ENCODE measurements around the gene SLIT3.

SLIT3 gene

DNA sequence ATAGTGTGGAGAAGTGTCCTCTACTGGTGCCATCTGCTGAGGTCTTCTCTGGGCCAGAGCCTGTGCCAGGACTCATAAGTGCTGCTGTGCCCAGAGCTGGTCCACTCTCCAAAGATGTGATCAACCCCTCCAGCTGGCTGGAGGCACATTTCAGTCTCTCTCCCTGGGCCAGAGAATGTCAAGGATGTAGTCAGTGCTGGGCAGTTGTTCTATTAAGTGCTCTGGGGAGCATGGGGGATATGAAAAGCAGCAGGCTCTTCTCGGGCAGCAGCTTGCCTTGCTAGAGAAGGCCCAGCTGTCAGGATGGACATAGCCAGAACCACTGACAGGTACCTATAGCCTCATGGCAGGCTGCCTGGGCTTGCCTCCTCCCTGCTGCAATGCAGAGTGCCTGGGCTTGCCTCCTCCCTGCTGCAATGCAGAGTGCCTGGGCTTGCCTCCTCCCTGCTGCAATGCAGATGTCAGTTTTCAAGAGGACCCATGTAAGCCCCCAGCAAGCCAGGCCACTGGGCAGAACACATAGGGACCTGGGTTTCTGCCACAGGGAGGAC lies 564.6 kb downstream of the SLIT3 start:
- DNase-seq (ENCODE audit: low read depth) = no peak

DNA sequence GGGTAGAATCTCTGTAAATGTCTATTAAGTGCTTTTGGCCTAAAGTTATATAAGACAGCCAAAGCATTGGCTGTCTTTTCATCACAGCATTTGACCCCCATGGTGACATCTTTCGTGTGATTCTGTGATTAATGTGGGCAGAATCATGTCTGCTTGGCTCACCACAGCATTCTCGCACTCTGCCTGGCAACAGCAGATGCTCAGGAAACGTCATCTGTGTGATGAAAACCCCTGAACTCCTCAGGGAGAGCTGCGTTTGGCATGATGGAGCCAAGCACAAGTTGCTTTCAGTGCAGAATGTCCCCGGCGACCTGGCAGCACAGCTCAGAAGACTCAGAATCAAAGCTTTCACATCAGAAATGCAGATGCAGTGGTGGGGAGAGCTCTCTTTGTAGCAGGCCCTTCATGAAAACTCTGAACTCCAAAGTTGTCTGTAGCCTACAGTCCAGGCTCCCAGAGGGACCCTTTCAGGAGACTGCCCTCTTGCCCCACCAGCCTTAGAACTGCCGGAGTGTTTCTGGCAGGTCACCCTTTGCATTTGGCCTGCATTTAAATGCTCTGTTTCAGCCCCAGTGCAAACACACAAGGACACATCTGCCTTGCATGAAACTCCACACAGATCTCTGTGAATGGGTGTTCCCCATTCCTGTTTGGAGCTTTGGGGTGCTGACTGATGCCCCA lies 566.2 kb downstream of the SLIT3 start:
- DNase-seq (ENCODE audit: low read depth) = peak; percentile 34

DNA sequence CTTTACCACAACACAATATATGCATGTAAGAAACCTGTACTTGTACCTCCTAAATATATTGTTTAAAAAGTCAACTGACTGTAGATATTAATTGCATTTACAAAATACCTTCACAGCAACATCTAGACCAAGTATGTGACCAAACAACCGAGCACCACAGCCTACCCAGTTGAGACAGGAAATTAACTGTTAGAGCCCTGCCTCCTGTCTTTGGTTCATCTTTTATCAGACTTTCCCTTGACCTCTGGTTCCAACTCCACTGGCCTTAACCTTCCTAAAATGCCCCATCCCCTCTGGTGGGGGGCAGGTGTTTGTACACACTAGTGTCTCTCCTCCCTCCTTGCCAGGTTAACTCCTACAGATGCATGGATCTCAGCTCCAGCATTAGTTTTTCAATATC lies 566.8 kb downstream of the SLIT3 start:
- no peak for DNase-seq (ENCODE audit: low read depth)

DNA sequence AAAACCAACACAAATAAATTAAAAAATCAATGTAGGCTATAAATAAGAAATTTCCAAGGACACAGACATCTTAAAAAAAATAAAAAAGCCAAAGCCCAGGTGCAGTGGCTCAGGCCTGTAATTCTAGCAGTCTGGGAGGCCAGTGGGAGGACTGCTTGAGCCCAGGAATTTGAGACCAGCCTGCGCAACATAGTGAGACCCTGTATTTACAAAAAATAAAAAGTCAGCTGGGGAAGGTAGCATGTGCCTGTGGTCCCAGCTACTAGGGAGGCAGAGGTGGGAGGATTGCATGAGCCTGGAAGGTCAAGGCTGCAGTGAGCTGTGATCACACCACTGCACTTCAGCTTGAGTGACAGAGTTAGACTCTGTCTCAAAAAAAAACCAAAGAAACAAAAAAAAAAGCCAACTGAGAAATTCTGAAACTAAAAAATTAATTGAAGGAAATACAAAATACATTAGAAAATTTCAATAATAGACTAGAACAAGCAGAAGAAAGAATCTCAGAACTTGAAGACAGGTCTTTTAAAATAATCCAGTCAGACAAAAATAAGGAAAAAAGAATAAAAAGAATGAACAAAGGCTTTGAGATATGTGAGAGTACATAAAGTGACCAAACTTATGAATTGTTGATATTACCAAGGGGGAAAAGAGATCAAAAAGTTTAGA lies 572.3 kb downstream of the SLIT3 start:
- DNase-seq (ENCODE audit: low read depth) = no peak

DNA sequence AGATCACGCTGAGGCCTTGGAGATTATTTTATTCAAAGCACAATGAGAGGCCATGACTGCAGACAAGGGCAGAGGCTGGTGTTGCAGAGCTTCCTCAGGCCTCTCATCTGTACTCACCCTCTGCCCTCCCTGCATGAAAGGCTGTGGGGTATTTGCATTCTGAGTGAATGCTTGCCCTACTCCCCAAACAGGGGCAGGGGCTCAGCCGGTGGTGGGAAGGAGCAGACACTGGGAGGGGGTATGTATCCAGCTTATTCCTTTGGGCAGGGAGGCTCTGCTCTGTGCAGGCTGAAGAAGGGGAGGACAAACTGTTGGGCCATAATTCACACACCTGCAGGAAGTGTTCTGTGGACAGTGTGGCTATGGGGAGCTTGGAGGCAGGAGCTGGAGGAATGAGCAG lies 573.4 kb downstream of the SLIT3 start:
- DNase-seq (ENCODE audit: low read depth) = no peak

DNA sequence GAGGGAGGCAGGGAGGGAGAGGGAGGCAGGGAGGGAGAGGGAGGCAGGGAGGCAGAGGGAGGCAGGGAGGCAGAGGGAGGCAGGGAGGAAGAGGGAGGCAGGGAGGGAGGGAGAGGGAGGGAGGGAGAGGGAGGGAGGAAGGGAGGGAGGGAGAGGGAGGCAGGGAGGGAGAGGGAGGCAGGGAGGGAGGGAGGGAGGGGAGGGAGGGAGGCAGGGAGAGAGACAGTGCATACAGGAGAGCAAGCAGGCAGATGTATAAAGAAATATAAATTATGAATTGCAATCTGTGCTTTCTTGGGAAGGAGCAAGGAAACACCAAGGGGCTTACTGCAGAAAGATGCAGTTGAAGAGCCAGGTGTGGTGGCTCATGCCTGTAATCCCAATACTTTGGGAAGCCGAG lies 574.6 kb downstream of the SLIT3 start:
- no peak for DNase-seq (ENCODE audit: low read depth)

DNA sequence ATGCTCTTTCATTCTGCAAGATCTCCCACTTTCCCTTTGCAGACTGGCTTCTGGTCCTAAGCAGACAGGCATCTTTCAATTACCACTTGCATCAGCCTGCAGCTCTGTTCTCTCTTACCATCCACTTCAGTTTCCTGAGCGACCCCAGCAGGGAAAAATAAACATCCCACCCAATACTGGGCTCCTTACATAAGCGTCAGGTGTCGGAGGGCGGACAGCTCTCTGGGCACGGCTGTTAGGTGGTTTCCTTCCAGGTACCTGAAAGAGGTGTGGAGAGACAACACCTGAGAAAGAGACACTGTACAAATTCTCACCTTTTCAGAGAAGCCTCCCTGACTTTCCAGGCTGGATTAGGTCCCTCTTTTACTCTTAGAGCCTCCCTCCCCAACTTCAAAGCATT lies 576.7 kb downstream of the SLIT3 start:
- no peak for DNase-seq (ENCODE audit: low read depth)

DNA sequence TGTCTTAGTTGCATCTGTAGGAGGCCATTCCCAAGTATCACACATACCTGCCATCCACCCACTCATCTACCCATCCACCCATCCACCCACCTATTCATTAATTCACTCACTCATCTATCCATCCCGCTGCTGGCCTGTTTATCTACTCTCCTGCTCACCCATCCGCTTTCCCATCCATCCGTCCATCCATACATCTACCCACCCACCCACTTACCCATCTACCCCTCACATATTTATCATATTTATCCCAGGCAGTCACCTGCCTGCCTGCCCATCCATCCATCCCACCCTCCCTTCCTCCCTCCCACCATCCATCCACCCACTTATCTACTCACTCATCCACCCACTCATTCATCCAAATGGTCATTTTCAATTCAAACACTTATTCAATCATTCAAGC lies 577.9 kb downstream of the SLIT3 start:
- DNase-seq (ENCODE audit: low read depth) = no peak

DNA sequence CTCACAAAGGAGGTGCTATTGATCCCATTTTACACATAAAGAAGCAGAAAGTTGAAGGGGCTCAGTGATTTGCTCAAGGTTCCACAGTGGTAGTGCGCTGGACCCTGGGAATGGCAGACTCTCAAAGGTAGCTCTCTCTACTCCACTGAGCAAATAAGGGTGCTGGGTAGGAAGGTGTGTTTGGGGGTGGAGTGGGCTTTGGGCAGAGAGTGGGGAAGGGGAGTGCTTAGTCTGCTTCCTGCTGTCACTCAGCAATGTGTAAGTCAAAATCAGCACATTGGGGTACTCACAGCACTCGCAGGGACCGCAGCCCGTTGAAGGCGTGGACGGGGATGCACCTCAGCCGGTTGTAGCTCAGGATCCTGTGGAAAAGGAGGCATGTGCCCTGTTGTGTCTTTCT lies 579.0 kb downstream of the SLIT3 start:
- DNase-seq (ENCODE audit: low read depth) = no peak

DNA sequence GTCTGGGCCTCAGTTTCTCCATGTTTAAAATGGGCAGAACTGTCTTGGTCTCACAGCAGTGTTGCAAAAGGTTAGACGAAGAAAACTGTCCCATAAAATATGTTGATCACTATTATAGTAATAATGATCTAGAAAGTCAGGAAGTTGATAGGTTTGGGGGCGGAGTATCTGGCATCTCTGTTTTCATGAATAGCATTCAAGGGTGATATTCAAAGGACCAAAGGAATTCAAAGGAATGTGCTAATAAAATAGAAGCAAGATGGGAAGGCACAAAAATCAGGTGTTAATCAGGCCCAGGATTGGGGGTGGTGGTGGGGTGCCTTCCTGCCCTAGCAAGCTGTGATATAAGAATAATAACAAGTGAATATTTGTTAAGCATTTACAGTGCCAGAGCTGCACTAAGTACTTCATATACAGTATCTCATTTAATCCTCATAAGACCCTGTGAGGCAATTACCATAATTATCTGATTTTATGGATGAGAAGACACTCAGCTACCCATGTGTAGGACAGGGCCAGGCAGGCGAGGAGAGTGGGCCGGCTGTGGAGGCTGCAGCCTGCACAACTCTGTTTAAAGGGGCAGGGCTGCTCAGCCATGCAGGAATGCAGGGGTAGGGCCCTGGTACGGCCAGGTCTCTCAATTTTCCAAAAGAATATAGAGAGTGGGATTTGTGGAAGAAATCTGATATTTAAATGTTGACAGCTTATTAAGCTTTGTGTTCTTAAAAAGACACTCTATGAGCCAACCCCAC lies 579.8 kb downstream of the SLIT3 start:
- DNase-seq (ENCODE audit: low read depth) = no peak

DNA sequence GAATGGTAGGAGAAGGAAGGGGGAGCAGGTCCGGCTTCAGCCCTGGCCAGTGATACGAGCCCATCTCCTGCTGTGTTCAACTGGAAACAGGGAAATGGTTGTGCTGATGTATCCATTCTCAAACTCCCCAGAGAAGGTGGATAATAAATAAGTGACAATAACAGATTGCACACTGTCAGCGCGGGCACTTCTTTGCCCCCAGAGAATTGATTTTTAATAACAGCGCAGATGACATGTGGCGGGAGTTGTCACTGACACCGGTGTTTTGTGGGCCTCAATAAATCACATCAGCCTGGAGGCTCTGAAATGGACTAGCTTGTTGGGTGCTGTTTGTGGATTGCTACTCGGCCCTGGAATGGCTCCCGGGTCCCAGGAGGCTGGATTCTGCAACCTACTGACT lies 580.4 kb downstream of the SLIT3 start:
- no peak for DNase-seq (ENCODE audit: low read depth)

DNA sequence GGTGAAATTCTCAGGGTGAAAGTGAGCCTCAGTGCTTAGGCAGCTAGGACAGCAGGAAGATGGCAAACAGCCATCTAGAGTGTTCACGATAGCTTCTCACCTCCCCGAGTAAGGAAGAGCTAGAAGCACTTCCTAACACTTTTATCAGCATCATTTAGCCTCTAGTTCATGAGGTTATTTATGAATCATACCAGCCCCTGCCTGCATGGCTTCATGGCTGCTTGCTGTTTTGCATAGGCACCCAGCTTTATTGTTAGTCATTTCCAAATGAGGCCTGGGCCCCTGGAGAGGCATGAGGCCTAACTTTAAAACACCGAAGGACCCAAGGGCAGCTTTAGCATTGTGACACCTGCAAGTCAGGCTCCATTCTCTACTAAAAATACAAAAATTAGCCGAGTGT lies 586.9 kb downstream of the SLIT3 start:
- DNase-seq (ENCODE audit: low read depth) = no peak

DNA sequence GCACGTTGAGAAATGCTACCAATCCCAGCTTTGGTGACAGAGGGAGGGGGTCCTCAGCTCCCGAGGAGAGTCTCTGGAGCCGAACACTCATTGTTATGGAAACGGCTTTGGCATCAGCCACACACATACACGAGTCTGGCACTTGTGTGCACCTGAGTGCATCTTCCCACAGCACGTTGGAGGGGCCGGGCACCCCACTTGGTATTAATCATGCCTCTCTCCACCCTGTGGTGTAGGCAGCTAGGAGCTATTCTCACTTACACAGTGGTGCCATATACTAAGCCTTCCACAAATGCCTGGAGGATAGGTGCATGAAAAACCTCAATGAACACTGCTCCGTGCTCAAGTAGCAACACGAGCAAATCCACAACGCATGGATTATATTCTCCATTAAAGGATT lies 587.9 kb downstream of the SLIT3 start:
- no peak for DNase-seq (ENCODE audit: low read depth)

DNA sequence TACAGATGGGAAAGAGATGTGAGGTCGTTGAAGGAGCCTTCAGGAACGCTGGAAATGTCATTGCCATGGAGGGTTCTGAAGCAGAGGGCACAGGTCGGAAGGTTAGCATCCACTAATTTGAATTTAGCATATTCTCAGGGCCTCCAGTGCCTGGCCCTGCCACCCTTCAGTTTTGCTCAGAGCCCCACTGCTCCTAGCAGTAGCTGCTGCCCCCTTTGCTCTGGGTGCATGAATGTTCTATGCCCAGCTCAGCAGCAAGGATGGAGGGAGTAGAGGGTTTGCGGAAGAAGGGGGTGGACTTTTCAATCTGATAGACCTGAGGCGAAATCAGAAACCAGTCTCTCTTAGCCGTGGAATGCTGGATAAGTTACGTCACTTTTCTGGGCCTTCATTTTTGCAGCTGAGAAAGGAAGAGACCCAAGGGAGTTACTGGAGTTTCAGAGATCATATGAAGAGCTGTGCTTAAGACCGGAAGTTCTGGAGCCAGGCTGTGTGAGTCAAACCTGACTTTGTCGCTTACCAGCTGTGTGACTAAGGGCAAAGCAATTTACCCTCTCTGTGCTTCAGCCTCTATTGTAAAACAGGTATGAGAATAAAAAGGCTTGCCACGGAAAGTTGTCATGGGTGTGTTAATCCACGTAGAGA lies 588.5 kb downstream of the SLIT3 start:
- DNase-seq (ENCODE audit: low read depth) = peak; percentile 92

DNA sequence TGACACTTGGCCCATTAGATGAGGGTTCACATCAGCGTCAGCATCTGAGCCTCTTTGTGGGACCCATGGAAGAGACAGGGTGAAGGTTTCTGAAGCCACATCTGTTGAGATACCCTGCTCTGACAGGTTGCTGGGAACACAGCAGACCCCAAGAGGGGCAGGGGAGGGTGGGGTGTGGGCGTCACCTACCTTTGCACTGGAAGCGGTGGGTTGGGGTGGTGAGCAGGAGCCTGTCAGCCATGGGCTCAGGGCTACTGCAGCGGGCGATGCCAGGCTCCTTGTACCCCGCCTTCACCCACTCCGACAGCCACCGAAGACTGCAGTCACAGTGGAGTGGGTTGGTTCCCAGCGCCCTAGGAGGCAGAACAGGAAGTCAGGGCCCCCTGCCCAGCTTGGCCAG lies 590.2 kb downstream of the SLIT3 start:
- no peak for DNase-seq (ENCODE audit: low read depth)

DNA sequence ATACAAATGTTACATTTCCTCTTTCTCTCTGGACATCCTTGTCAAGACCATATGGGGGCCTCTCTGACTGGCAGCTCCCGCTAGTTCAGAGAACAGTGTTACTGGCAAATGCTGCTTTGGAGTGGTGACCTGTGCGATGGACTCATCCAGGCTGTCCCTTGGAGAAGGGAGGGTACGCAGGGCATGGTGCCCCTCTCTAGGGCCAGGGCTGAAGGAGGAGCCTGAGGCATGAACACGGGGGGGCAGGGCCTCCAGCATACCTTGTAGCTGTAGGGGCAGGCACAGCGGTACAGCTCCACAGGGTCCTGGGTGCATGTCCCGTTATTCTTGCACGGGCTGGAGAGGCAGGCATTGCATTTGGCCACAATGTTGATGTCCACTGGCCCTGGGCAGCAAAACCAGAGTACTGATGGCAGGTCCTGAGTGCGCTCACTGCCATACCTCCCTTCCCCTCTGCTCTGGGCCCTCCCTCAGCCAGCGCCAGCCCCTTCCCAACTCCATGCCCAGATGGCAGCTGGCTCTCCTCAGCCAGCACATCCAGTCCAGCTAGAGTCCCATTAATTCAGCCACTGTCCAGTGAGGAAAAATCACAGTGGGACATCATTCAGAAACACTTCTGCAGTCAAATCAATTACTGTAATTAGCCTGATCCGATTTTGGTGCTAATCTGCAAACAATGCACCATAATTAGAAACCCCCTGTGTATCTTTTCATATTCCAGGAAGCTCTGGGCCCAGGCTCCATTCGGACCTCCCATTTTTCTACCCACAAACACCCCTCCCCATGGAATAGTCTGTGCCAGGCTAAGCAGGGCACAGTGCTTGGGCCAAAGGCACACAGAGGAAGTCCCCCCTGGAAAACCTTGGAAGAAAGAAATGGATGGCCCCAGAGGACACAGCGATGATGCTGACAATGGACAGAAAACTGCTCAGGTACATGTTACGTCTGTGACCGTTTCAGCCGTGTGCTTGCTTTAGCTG lies 592.9 kb downstream of the SLIT3 start:
- DNase-seq (ENCODE audit: low read depth) = no peak

DNA sequence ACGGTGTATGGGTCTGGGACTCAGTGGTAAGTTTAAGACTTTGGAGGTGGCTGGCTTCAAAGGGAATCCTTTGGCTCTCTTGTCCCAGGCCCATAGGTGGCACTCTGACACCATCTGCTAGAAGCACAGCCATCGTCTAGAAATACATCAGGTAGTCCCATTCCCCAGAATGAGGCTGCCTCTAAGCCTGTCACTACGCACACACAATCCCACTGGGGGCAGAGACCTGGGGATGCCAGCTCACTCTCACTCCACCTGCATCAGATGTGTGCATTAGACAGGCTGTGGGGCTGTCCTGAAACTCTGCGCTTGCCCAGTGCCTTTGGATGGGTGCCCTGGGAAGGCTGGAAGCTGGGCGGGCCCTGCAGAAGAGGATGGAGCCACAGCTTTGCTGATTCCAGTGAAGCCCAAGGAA lies 594.3 kb downstream of the SLIT3 start:
- no peak for DNase-seq (ENCODE audit: low read depth)

DNA sequence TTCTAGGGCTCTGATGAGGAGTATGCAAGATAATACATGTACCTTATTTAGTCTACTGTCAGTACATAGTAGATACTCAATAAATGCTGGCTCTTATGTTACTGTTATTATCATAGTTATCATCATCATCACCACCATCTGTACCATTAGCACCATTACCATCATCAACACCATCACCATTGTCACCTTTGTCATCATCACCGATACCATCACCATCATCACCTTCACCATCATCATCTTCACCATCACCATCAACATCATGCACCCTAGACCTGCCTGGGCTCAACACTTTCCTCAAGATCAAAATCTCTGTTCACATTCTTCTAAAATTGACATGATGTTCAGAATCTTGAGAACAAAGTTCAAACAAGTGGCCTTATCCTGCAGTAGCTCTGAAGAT lies 595.6 kb downstream of the SLIT3 start:
- no peak for DNase-seq (ENCODE audit: low read depth)

DNA sequence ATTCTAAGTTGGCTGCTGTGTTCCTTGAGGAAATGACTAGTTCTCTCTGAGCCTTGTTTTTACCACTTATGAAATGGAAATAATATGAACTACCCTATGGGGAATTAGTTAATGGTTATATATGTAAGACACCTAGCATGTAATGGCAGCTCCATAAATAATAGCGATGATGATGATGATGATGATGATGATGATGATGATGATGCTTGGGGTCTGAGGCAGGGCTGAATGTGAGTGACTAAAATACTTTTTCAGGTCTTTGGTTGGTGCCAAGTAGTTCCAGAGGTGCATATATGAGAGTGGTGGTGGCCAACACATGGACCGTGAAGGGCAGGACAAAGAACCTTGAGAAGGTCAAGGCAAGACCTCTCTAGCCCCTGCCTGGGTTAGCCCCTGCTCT lies 598.4 kb downstream of the SLIT3 start:
- no peak for DNase-seq (ENCODE audit: low read depth)

DNA sequence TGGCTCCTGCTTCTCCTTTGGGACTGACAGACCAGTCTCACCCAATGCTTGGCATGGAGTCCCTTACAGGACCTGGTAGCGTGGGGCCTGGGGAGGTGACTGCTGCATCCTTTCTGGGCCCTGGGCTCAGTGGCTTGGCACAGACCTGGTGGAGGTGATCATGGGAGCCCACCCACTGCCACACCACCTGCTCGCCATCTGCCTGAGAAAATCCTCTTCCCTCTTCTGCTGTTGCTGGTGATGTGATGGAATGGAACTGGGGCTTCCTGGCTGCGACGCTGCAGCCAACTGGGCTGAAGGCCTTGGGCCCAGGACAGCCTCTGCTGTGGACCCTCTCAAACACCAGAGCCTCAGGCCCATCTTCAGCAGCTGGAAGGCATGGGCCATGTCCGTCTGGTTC lies 599.3 kb downstream of the SLIT3 start:
- no peak for DNase-seq (ENCODE audit: low read depth)

DNA sequence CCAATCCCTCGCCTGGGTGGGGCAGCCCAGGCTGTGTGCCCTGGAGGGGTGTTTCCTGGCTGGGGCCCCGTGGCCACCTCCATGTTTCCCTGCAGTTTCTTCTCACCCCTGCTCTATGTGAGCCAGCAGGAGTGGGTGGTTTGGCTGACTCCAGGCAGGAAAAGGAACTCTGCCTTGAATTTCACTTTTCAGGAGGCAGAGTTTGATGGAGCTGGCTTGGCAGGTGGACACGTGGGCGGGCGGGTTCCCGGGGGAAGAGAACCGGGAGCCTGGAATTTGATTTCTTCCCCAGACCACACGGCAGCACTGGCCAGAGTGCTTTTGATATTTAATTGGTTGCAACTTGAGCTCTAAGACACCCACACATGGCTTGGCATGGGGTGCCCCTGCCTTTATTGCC lies 601.9 kb downstream of the SLIT3 start:
- no peak for DNase-seq (ENCODE audit: low read depth)

All from GM04504 (cell line).